Measurements from ENCODE around the gene CYP4B1.

CYP4B1 gene

GRCh38 chr1:46811053-46811452, 12.2 kb downstream of the CYP4B1 start:
- Histone ChIP-seq H3K4me2 (ENCODE audit: low read length) (no peak overlapping the region), H3K9ac (ENCODE audit: low read length) (no peak overlapping the region), H3K27me3 (ENCODE audit: low read depth, low read length) (no peaks in the 10 kb centered on the region), H2AFZ (ENCODE audit: low read depth, low read length) (no peak overlapping the region), H3K27ac (ENCODE audit: low read length) (no peak overlapping the region), H4K20me1 (ENCODE audit: insufficient read depth, low read length) (no peaks in the 10 kb centered on the region), H3K79me2 (ENCODE audit: low read length) (no peaks in the 10 kb centered on the region), H3K36me3 (replicated peaks; ENCODE audit: low read depth, low read length) (no peaks in the 10 kb centered on the region), H3K4me3 (ENCODE audit: low read length) (no peak overlapping the region), H3K9me3 (ENCODE audit: insufficient read depth, low read length) (no peaks in the 10 kb centered on the region), H3K4me1 (ENCODE audit: low read length) (no peaks in the 10 kb centered on the region)
- TF ChIP-seq EZH2phosphoT487 (IDR thresholded peaks at IDR 0.05; ENCODE audit: low read depth) (no peak), CTCF (IDR thresholded peaks at IDR 0.05; ENCODE audit: low read depth, low read length) (no peak)

GRCh38 chr1:46812065-46812963, 13.5 kb downstream of the CYP4B1 start:
- no peaks in the 10 kb centered on the region for H3K79me2 ChIP-seq (ENCODE audit: low read length)
- H3K9ac ChIP-seq (ENCODE audit: low read length) = no peak overlapping the region

GRCh38 chr1:46812996-46813857, 14.4 kb downstream of the CYP4B1 start:
- Histone ChIP-seq H4K20me1 (ENCODE audit: insufficient read depth, low read length) (no peaks in the 10 kb centered on the region), H3K27ac (ENCODE audit: low read length) (no peak overlapping the region), H3K27me3 (ENCODE audit: low read depth, low read length) (no peaks in the 10 kb centered on the region), H3K9ac (ENCODE audit: low read length) (no peak overlapping the region), H3K36me3 (replicated peaks; ENCODE audit: low read depth, low read length) (no peaks in the 10 kb centered on the region), H3K9me3 (ENCODE audit: insufficient read depth, low read length) (no peaks in the 10 kb centered on the region), H3K79me2 (ENCODE audit: low read length) (no peaks in the 10 kb centered on the region), H3K4me2 (ENCODE audit: low read length) (no peak overlapping the region), H3K4me3 (ENCODE audit: low read length) (no peak overlapping the region), H3K4me1 (ENCODE audit: low read length) (no peaks in the 10 kb centered on the region), H2AFZ (ENCODE audit: low read depth, low read length) (no peak overlapping the region)
- TF ChIP-seq EZH2phosphoT487 (IDR thresholded peaks at IDR 0.05; ENCODE audit: low read depth) = no peak
- no peak for TF ChIP-seq CTCF (IDR thresholded peaks at IDR 0.05; ENCODE audit: low read depth, low read length)

More at GRCh38 chr1:46812065-46812963, 13.5 kb downstream of the CYP4B1 start:
- Histone ChIP-seq H3K4me3 (ENCODE audit: low read length) (no peak overlapping the region), H3K36me3 (replicated peaks; ENCODE audit: low read depth, low read length) (no peaks in the 10 kb centered on the region), H4K20me1 (ENCODE audit: insufficient read depth, low read length) (no peaks in the 10 kb centered on the region), H3K4me2 (ENCODE audit: low read length) (no peak overlapping the region), H3K27ac (ENCODE audit: low read length) (no peak overlapping the region), H3K4me1 (ENCODE audit: low read length) (no peaks in the 10 kb centered on the region), H2AFZ (ENCODE audit: low read depth, low read length) (no peak overlapping the region), H3K27me3 (ENCODE audit: low read depth, low read length) (no peaks in the 10 kb centered on the region), H3K9me3 (ENCODE audit: insufficient read depth, low read length) (no peaks in the 10 kb centered on the region)
- TF ChIP-seq EZH2phosphoT487 (IDR thresholded peaks at IDR 0.05; ENCODE audit: low read depth) (no peak), CTCF (IDR thresholded peaks at IDR 0.05; ENCODE audit: low read depth, low read length) (no peak)

- no peak overlapping the region for H2AFZ ChIP-seq (ENCODE audit: low read depth, low read length)
- no peaks in the 10 kb centered on the region for H3K27me3 ChIP-seq (ENCODE audit: low read depth, low read length)
These were observed 15.1 kb downstream of the CYP4B1 start for GRCh38 chr1:46813858-46814396.

More at GRCh38 chr1:46813858-46814396, 15.1 kb downstream of the CYP4B1 start:
- Histone ChIP-seq H3K9ac (ENCODE audit: low read length) (no peak overlapping the region), H3K4me1 (ENCODE audit: low read length) (no peaks in the 10 kb centered on the region), H4K20me1 (ENCODE audit: insufficient read depth, low read length) (no peaks in the 10 kb centered on the region), H3K4me2 (ENCODE audit: low read length) (no peak overlapping the region), H3K27ac (ENCODE audit: low read length) (no peak overlapping the region), H3K4me3 (ENCODE audit: low read length) (no peak overlapping the region), H3K36me3 (replicated peaks; ENCODE audit: low read depth, low read length) (no peaks in the 10 kb centered on the region), H3K79me2 (ENCODE audit: low read length) (no peaks in the 10 kb centered on the region), H3K9me3 (ENCODE audit: insufficient read depth, low read length) (no peaks in the 10 kb centered on the region)
- TF ChIP-seq EZH2phosphoT487 (IDR thresholded peaks at IDR 0.05; ENCODE audit: low read depth) (no peak), CTCF (IDR thresholded peaks at IDR 0.05; ENCODE audit: low read depth, low read length) (no peak)
